Spleen (tissue), 11 donors: ENCODE measurements around the gene BCL6B. TPM values are rescaled to one million over a fixed set of nuclear protein-coding genes. Genes with fewer than 3 reads are reported as not detected.

Experiments
- DNase-seq: peaks from one replicate; pipeline ENCODE4 v3.0.0-alpha.2; 2020
- H3K27ac ChIP-seq, 8 donors: fragments of 200-600 bp; sonication (generic) in 7 of 8; 1 replicate in 4 of 8; 2 replicates in 4 of 8; pipeline versions ENCODE4 v1.5.0 to v1.8.0; 2016 to 2021; ENCODE audit warnings: inconsistent platforms in 4 of 8, mild to moderate bottlenecking in 4 of 8, moderate library complexity in 1 of 8
- H3K27me3 ChIP-seq, 7 donors: fragments of 200-600 bp; sonication (generic) in 6 of 7; replicated peaks in 1 of 7; 1 replicate in 4 of 7; 2 replicates in 3 of 7; pipeline versions ENCODE4 v1.5.0 to v1.8.0; 2016 to 2021; ENCODE audit warnings: inconsistent platforms in 3 of 7, mild to moderate bottlenecking in 1 of 7
- H3K36me3 ChIP-seq, 6 donors: fragments of 200-600 bp; sonication (generic) in 5 of 6; 1 replicate in 4 of 6; 2 replicates in 2 of 6; pipeline versions ENCODE4 v1.5.0 to v1.8.0; 2016 to 2021; ENCODE audit warnings: inconsistent platforms in 2 of 6
- H3K4me1 ChIP-seq, 6 donors: fragments of 200-600 bp; sonication (generic) in 5 of 6; 1 replicate in 3 of 6; 2 replicates in 3 of 6; pipeline versions ENCODE4 v1.5.0 to v1.8.0; 2016 to 2021; ENCODE audit warnings: inconsistent platforms in 3 of 6
- H3K4me3 ChIP-seq, 8 donors: fragments of 200-600 bp; sonication (generic) in 7 of 8; 1 replicate in 4 of 8; 2 replicates in 4 of 8; pipeline versions ENCODE4 v1.5.0 to v1.8.0; 2016 to 2021; ENCODE audit warnings: inconsistent platforms in 4 of 8, mild to moderate bottlenecking in 4 of 8, moderate library complexity in 2 of 8
- H3K9me3 ChIP-seq, 8 donors: fragments of 200-600 bp; sonication (generic) in 7 of 8; 1 replicate in 4 of 8; 2 replicates in 4 of 8; pipeline versions ENCODE4 v1.5.0 to v1.8.0; 2016 to 2021; ENCODE audit warnings: inconsistent platforms in 4 of 8
- CTCF ChIP-seq, 11 experiments: fragments of 200-600 bp in 7 of 11; fragments of 450-650 bp in 4 of 11; sonication (generic) in 4 of 11; IDR thresholded peaks in 8 of 11; conservative IDR thresholded peaks in 3 of 11; 1 replicate in 7 of 11; 2 replicates in 4 of 11; pipeline versions ENCODE4 v1.4.0 to v1.8.0; 2016 to 2021; ENCODE audit warnings: antibody characterized with exemption in 11 of 11, inconsistent platforms in 4 of 11, mild to moderate bottlenecking in 1 of 11
- POLR2A ChIP-seq, 3 donors: fragments of 450-650 bp; IDR thresholded peaks; one replicate each; pipeline ENCODE4 v1.5.1; 2017; ENCODE audit warnings: antibody characterized with exemption in 3 of 3, mild to moderate bottlenecking in 1 of 3
- POLR2AphosphoS5 ChIP-seq, 3 donors: sonication (generic); formaldehyde crosslinking; IDR thresholded peaks; one replicate each; pipeline ENCODE4 v1.5.1; 2017; ENCODE audit warnings: antibody characterized with exemption in 3 of 3
- whole genome bisulfite sequencing, 5 donors: extraction: QIAGEN DNeasy Blood & Tissue Kit in 3 of 5; methylation state at CpG; one replicate each; pipeline versions ENCODE4 v1.1.5 to v1.1.7; 2013 to 2018; 5-methylcytosine and 5-hydroxymethylcytosine counted together
- intact Hi-C: fragments of 100-400 bp; cut with DNase I; formaldehyde crosslinking; loops from one replicate; pipeline ENCODE4 v1.15.0; 2023; ENCODE audit warnings: low total_unique reads
- polyA plus RNA-seq, 3 donors: library from polyadenylated mRNA; stranded (reverse); fragments of 200-250 nt; gene quantifications; one replicate each; pipeline ENCODE4 v1.2.1, GENCODE V29; 2013
- total RNA-seq, 7 donors: library from RNA; depleted of rRNA in 3 of 7; stranded (reverse); fragments of >200 nt in 3 of 7; fragmentation: NEBNext Ultra II Directional in 4 of 7; extraction: Animal tissue kit (Norgen Biotek cat#: 25700) in 4 of 7; gene quantifications; one replicate each; pipeline versions ENCODE4 v1.1.0 to v1.2.1, GENCODE V29; 2016 to 2021
- donor health status: healthy with polysubstance abuse.
- donor health status: DM: no; HTN: no; CAD: no; lungs with moderate emphysema.
- donor health status: DM: no; HTN: no; CAD: no.
- donor health status: Bipolar disorder and iron deficiency.
- donor health status: healthy.
- donor health status: DM: no; HTN: no; CAD: no.
- donor health status: DM: yes; HTN: yes; CAD: no.

Gene BCL6B
- total and polyA plus RNA-seq, 10 donors, result 4.2 to 92.5 (median 19.7) TPM

- no peaks in the 10 kb centered on the region for H3K9me3 ChIP-seq
- peaks cover 20 to 71% (median 47%) of the 10 kb centered on the region in 6 donors for H3K4me1 ChIP-seq
- no peak for TF ChIP-seq CTCF (IDR thresholded peaks at IDR 0.05 in 8 of 11, conservative IDR thresholded peaks at IDR 0.05 in 3 of 11)
- TF ChIP-seq POLR2A (IDR thresholded peaks at IDR 0.05), result no peak
- TF ChIP-seq POLR2AphosphoS5 (IDR thresholded peaks at IDR 0.05), result no peak
- H3K4me3 ChIP-seq, result peak overlapping the region; percentile 34 to 66 (median 42)
- intact Hi-C loops, result loop anchor here (10.0 kb wide), 1 partner anchor 262 kb away; the partner anchor contains the start of gene EIF5A
- peaks cover 0 to 50% (median 24%) of the 10 kb centered on the region in 7 donors for H3K27me3 ChIP-seq
- peaks cover 0 to 4% (median 0%) of the 10 kb centered on the region in 6 donors for H3K36me3 ChIP-seq
- WGBS, 5 donors, result 4 to 21% (median 8%) methylated on average over 6 to 21 of the region's 21 CpGs
- H3K27ac ChIP-seq, result peak overlapping the region in 6 of 8 donors; percentile 52 to 66 (median 58)
- DNase-seq, result no peak
These were observed 20.3 kb downstream of the BCL6B start for GRCh38 chr17:7043182-7043496.

GRCh38 chr17:7043497-7044198 is 20.8 kb downstream of the BCL6B start, which contains the start of gene SLC16A11:
Gene SLC16A11, minus strand, starts transcription at chr17:7044092. Its CDS starts 579 bp downstream, at chr17:7043513.
- Histone ChIP-seq H3K27me3 (peaks cover 0 to 54% (median 24%) of the 10 kb centered on the region in 7 donors), H3K9me3 (no peaks in the 10 kb centered on the region), H3K27ac (peak within 1 kb of the TSS in 6 of 8 donors; percentile 52 to 66 (median 58)), H3K4me3 (peak within 1 kb of the TSS; percentile 34 to 66 (median 42)), H3K36me3 (peaks cover 0 to 4% (median 0%) of the 10 kb centered on the region in 6 donors), H3K4me1 (peaks cover 20 to 66% (median 44%) of the 10 kb centered on the region in 6 donors)
- DNase-seq, result peak; percentile 88
- TF ChIP-seq CTCF (IDR thresholded peaks at IDR 0.05 in 8 of 11, conservative IDR thresholded peaks at IDR 0.05 in 3 of 11), result no peak
- TF ChIP-seq POLR2AphosphoS5 (IDR thresholded peaks at IDR 0.05), result peak; percentile 52 to 73 (median 56)
- WGBS, 5 donors, result 2 to 6% (median 4%) methylated on average over 27 to 58 of the region's 58 CpGs
- intact Hi-C loops, result loop anchor here (10.0 kb wide), 1 partner anchor 261 kb away; the partner anchor contains the start of gene EIF5A

- intact Hi-C loops, result loop anchor here (10.0 kb wide), 1 partner anchor 259 kb away; the partner anchor contains the start of gene EIF5A
- H3K36me3 ChIP-seq, result no peaks in the 10 kb centered on the region
- H3K27me3 ChIP-seq, result peaks cover 0 to 54% (median 24%) of the 10 kb centered on the region in 7 donors
- no peaks in the 10 kb centered on the region for H3K9me3 ChIP-seq
- H3K27ac ChIP-seq, result peak overlapping the region in 5 of 8 donors; percentile 69 to 89 (median 81)
- TF ChIP-seq POLR2A (IDR thresholded peaks at IDR 0.05) (no peak), CTCF (IDR thresholded peaks at IDR 0.05 in 8 of 11, conservative IDR thresholded peaks at IDR 0.05 in 3 of 11) (peak; percentile 65 to 86 (median 80)), POLR2AphosphoS5 (IDR thresholded peaks at IDR 0.05) (no peak)
- WGBS, 5 donors, result 27 to 46% (median 29%) methylated on average over 5 of the region's 5 CpGs
- H3K4me3 ChIP-seq, result peak overlapping the region in 5 of 8 donors; percentile 27 to 66 (median 33)
- peaks cover 20 to 61% (median 42%) of the 10 kb centered on the region in 6 donors for H3K4me1 ChIP-seq
- no peak for DNase-seq
These were observed 22.8 kb downstream of the BCL6B start for GRCh38 chr17:7045492-7046126.
